HuH-7 (cell line): ENCODE data around the gene GNA15.

Source experiments
- DNase-seq: peaks from one replicate; pipeline ENCODE4 v3.0.0; 2011; ENCODE audit warnings: low spot score

The GNA15 gene

DNA sequence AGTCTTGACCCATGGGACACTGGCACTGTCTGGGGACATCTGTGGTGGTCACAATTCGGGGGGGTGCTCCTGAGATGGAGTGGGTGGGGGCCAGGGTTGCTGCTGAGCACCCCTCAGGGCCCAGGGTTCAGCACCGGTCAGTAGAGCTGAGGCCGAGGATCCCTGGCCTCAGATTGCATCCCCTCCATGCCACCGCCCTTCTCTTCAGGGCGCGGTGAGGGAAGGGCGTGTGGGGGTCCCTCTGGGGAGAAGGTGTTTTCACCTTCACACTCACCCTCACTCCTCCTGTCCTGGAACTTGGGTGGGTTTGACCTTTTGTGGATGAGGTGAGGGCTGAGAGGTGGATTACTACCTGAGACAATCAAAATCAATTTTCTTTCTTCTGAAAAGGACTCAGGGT is 28.2 kb upstream of the GNA15 start:
- no peak for DNase-seq

DNA sequence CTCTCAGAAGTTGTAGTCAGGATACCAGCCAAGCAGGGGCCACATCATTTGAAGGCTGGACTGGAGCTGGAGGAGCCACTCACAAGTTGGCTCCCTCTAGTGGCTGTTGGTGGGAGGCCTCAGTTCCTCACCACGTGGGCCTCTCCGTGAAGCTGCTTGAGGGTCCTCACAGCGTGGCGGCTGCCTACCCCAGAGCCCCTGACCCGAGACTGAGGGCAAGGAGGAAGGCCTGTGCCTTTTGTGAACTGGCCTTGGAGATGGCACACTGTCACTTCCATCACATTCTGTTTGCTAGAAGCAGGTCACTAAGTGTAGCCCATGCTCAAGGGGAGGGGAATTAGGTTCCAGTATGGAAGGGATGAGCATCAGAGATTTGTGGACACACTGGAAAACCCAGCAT is 27.1 kb upstream of the GNA15 start:
- DNase-seq, result peak; percentile 73

DNA sequence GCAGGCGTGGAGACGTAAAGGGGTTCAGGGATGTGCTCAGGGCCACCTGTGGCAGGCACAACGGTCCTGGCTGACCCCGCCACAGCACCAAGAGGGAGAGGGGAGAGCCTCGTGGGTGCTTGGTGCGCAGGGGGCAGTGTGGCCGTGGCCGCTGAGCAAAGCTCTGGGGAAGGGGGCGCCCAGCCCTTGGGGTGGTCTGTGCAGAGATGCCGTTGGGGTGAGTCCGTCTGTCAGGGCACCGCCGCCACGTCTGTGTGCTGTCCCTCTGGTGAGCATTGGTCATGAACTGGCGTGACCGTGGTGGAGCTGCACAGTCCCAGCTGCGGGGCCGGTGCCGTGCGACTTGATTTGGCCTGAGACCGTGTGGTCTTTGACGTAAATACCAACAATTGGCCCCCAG is 26.3 kb upstream of the GNA15 start:
- no peak for DNase-seq

DNA sequence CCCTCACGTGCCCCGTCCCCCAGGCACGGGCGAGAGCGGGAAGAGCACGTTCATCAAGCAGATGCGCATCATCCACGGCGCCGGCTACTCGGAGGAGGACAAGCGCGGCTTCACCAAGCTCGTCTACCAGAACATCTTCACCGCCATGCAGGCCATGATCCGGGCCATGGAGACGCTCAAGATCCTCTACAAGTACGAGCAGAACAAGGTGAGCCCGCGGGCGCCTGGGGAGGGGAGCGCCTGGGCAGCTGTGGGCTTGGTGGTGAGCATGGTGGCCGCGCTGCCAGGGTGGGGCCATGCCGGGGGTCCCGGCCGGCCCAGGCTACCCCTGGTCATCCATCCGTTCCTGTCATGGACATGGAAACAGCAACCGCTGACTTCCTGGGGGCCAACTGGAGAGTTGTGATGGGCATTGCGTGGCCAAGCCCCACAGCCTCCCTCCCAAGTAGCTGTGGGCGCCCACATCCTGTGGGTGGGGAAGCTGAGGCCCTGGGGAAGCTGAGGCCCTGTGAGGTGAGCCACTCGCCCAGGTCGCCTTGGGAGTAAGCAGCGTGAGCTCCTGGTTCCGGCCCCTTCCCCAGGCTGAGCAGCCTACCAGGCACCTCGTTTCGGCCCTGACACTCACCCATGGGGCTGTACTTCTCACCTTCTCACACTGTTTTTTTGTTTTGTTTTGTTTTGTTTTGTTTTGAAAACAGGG is 25.6 kb upstream of the GNA15 start:
- no peak for DNase-seq

DNA sequence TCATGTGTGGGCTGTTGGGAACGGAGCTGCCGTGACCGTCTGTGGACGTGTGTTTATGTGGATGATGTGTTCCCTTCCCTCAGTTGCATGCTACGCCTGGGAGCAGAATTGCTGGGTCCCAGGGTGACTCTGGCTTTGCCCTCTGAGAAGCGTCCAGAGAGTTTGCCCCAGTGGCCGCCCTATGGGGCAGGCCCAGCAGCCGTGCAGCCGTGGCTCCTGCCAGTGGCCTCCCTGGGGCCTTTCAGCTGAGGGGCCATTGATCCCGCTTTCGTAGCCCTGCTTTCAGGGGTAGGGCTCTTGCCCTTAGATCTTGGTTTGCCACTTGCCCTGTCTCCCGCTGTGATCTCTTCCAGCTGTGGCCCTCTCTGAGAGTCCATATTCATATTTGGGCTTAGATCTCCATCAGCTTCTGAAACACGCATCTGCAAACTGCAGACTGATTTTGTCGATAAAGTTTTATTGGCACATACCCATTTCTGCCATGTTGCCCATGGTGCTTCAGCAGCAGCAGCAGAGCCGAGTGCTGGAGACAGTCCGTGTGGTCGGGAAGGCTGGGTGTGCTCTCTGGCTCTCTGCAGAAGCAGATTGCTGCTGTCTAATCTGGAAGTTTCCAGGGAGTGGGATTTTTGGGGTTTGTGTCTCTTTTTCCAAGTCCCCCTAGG is 24.1 kb upstream of the GNA15 start:
- no peak for DNase-seq

DNA sequence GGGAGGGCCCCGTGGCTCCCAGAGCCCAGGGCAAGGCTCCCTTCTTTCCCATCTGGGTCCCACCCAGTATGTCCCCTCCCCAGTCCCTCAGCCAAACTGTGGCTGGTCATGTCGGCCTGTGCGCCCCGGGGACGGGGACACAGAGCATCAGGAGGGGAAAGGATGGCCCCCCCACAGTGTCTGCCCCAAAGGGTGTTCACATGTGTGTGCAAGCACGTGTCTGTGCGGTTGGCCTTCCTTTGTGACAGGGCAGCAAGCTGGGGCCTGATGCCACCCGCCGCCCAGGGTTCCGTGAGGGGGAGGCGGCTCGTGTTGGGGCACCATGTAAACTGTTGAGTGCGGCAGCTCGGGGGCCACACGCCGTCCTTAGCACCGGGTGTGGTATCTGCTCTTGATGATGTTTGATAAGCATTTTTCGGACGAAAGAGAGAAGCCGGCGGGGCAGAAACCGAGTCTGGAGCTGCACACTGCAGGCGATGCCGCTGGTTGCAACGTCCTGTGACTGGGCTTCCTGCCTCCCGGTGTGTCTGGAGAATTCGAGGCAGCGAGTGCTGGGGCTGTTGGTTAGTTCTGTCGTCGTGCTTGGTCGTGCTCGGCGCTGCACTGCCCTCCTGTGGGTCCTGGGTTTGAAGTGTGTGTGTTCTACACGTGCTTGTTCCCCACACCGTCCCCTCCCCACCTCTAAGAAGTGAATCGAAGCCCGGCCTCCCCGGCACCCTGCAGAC is 23.3 kb upstream of the GNA15 start:
- DNase-seq, result no peak

DNA sequence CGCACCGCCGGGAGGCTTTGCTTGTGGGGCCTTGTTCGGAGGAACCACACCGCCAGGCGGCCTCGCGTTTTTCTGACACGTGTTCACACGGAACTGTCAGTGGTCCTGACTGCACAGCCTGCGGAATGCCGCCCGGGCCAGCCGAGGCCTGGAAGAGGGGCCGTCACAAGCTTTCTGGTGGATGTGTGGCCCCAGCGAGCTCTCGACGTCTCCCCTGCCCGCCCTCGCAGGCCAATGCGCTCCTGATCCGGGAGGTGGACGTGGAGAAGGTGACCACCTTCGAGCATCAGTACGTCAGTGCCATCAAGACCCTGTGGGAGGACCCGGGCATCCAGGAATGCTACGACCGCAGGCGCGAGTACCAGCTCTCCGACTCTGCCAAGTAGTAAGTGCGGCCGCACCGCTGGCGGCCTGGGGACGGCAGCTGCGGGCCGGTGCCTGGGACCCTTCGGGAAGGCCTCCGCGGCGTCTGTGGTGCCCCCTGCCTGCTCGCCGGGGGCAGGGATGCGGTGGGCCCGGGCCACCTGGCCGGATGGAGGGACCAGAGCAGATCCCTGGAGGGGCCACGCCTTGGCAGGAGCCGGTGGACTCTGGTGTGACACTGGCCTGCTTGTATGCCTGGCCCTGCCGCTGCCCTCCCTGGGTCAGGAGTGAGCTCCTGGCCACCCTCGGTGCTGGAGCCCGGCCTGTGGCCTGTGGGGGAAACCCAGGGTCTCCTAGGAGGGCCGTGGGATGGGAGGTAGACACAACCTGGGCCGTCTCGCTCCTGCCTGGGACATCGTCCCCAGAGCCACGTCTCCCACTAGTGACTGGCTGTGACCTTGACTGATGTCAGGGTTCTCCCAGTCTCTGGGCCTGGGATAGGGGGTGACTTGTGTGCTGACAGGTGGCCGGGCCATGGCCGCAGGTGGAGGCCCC is 22.5 kb upstream of the GNA15 start:
- no peak for DNase-seq

DNA sequence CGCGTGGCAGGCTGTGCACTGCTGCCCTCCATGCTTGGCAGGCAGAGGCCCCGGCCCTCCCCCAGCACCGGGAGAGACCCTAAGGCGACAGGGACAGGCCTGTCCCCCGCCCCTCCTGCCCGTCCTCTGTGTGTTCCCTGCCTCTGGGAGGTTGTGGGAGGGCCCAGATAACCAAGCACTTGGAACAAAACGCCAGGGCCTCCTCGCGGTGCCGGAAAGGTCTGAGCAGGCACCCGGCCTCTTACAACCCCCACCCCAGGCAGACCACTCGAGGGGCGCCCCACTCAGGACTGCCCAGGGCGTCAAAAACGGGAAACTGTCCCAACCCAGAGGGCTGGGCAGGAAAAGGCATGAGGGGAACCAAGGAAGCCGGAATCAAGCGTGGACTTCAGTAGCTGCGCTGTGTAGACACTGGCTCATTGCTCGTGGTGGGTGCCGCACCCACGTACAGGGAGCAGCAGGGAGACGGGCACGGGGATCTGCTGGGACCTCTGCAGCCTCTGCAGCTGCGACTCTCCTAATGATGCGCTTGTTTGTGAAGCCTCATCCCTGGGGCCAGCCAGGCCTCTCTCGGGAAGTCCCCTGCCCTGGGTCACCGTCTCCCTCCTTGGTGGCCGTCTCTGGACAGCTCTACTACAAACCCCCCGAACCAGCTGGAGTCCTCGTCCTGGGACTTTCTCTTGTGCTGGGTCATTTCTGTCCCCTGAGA is 21.7 kb upstream of the GNA15 start:
- DNase-seq, result no peak

DNA sequence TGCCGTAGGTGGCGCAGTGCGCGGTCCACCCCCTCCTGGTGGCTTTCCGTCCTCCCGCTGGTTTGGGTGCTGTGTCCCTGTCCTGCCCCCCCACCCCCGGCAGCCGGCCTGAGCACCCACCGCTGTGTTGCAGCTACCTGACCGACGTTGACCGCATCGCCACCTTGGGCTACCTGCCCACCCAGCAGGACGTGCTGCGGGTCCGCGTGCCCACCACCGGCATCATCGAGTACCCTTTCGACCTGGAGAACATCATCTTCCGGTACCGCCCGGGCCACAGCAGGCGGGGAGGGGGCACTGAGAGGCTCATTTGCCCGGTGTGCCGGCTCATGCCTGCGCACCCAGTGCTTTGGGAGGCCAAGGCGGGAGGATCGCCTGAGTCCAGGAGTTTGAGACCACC is 21.0 kb upstream of the GNA15 start:
- DNase-seq, result no peak

DNA sequence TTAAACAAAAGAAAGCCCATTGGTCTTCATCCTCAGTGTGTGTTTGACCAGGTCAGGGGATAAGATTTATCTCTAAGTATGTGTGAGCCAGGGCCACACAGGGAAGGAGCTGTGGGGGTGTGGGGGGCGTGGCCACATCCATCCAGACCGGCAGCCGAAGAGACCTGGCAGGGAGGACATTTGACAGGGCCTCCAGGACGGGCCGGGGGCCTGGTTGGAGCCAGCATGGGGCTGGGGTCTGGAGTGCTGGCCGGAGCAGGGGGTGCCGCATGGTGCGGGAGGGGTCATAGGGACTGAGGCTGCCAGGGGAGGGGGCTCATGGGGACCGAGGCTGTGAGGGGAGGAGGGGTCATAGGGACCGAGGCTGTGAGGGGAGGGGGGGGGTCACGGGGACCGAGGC is 20.4 kb upstream of the GNA15 start:
- DNase-seq, result no peak

DNA sequence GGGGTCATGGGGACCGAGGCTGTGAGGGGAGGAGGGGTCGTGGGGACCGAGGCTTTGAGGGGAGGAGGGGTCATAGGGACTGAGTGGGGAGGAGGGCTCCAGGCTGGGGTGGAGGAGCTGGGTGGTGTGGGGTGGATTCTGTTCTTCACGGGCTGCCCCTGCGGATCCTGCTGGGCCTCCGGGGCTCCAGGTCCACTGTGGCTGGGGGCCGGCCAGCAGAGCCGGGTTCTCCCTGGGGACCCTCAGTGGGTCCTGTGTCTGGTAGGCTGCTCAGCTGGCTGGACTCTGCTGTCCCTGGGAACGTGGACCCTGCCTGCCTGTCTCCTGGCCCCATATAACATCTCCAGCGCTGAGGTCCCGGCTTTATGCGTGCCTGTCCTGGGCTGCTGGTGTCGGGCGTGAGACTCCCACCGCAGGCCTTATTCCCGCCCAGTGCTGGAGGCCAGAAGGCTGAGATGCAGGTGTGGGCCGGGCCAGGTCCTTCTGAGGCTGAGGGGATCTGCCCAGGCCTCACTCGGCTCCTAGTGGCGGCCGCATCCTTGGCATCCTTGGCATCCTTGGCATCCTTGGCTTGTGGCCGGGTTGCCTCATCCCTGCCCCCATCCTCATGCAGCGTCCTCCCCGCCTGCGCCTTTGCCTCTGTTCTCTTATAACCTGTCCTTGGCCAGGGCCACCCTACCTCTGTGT is 19.8 kb upstream of the GNA15 start:
- no peak for DNase-seq

DNA sequence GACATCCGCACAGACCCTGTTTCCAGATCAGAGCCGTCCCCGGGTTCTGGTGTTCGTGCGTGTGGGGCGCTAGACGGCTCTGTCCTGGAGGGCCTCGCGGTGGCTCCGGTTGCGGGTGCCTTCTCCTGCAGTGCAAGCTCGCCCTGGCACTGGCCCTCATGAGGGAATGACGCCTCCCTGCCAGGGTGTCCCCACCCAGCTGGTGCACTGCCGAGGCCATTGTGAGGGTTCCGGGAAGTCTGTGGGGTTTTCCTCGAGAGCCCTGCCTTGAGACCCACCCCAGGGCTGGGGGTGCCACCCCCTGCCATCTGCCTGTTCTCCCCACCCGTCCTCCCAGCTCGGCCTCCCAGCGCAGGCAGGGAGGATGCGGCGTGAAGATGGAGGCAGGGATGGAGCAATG is 19.2 kb upstream of the GNA15 start:
- no peak for DNase-seq

DNA sequence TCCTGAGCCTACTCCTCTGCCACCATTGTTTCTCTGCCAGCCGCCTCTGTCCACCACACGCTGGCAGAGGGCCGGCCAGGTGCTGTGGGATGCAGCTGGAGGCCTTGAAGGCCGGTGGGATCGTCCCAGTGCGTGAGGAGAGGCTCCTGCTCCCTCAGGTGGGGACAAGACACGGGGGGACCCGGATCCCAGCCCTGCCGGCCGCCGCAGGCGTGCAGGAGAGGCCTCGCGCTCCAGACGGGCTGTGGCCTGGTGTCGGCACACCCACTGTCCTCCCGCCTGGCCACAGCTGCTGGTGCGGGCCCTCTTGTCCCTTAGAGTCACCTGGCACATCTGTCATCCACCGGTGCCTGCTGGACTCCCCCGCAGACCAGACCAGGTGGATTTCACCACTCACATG is 18.1 kb upstream of the GNA15 start:
- no peak for DNase-seq

DNA sequence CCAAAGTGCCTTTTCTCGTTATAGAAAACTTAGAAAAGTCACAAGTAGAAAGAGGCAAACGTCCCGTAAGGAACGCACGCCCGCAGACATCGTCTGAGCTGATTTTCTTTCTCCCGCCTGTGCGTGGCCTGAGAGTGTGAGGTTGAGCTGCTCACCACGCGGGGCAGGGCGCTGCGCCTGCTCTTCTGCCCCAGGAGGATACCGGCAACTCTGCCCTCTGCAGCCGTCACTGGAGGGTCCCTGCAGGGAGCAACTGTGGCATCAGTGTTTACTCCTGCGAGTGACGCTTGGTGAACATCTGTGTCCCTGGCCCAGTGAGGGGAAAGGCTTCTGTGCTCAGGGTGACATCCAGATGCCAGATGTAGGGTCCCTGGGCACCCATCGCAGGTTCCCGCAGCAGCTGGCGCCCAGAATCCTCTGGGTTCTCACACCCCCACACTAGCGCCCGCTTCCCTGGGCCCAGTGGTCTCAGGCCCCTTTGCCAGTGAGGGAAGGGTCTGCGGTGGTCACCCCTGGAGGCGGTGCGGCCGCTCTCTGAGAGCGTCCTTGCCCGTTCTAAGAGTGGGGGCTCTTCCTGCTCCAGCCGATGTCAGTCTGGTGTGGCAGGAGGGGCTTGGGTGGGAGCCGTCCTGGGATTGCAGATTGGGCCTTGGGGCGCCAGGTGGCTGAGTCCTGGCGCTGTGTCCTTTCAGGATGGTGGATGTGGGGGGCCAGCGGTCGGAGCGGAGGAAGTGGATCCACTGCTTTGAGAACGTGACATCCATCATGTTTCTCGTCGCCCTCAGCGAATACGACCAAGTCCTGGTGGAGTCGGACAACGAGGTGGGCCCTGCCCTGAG is 17.4 kb upstream of the GNA15 start:
- DNase-seq, result no peak

DNA sequence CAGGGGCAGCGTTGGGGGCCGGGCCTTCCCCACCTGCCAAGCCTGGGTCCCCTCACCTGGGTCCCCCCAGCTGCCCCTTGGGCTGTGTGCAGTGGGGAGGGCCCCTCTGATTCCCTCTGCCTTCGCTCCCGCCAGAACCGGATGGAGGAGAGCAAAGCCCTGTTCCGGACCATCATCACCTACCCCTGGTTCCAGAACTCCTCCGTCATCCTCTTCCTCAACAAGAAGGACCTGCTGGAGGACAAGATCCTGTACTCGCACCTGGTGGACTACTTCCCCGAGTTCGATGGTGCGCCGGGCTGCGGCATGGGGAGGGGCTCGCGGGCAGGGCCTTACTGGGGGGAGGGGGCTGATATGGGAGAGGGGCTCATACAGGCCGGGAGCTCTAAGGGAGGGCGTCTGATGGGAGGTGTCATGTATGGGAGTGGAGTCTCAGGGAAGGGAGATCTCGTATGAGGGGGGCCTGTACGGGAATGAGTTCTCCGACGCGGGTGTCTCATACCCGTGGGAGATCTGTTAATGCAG is 16.7 kb upstream of the GNA15 start:
- DNase-seq, result no peak

DNA sequence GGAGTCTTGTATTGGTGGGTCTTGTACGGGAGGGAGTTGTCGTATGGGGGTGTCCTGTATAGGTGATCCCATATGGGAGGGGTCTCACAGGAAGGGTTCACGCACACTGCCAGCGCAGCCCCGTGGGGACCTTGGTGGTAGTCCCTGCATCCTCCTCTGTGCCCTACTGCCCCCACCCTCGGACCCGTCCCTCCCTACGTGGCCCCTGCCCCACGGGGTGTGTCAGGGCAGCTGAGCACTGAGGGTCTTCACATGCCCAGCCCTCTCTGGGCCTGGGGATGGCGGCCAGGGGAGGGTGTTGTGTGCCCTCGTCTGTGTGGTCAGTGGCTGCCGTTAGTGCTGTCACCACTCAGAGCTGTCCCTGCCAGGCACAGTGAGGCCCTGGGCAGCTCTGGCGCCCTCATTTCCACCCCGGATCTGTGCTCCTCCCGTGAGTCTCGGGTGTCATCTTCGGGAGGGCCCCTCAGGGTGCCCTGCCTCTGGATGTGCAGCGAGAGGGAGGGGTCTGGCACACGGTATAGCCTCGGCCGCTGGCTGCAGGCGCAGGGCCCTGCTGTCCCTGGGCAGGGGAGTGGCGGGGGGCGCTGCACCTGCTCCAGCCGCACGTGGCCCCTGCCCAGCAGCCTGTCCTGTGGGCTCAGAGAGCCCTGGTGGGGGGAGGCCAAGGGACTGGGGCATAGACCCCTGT is 16.0 kb upstream of the GNA15 start:
- no peak for DNase-seq

DNA sequence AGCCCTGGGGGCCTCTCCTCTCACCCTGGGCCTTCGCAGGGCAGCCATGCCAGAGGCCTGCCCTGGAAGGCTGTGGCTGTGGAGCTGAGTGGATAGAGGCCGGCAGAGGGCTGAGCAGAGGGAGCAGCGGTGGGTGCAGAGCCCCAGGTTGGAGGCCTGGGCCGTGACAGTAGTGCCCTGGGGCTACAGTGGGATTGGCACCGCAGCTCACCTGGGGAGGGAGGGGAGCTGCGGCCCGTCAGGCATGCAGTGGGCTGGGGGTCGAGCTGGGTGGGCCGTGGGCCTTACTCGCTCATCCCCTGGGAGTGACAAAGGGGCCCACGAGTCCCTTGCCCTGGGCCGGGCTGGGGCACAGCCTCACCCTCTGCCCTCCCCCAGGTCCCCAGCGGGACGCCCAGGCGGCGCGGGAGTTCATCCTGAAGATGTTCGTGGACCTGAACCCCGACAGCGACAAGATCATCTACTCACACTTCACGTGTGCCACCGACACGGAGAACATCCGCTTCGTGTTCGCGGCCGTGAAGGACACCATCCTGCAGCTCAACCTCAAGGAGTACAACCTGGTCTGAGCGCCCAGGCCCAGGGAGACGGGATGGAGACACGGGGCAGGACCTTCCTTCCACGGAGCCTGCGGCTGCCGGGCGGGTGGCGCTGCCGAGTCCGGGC is 15.1 kb upstream of the GNA15 start:
- no peak for DNase-seq

DNA sequence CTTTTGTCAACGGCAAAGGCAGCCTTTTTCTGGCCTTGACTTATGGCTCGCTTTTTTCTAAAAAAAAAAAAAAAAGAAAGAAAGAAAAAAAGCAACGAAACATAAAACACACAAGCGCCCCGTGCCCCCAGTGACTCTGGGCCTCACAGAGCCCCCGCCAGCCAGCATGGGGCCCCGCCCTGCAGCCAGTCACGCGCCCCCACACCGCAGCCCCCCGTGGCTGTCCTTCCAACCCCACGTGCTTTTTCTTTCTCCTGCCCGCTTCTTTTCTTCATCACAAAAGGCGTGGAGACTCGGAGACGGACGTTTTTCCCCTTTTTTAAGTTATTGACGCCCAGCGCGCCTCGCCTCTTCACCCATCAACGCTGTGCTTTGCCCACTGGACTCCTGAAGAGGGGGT is 14.4 kb upstream of the GNA15 start:
- DNase-seq, result no peak
